Cardiac atrium fibroblast (primary cell): ENCODE measurements around the gene ZFP62. TPM values are rescaled to one million over a fixed set of nuclear protein-coding genes. Genes with fewer than 3 reads are reported as not detected.

ENCODE experiments used
- total RNA-seq: library from RNA; depleted of rRNA; stranded (reverse); fragments of >200 nt; gene quantifications from 2 replicates; pipeline ENCODE4 v1.2.3, GENCODE V29; 2015

ZFP62 gene
- total RNA-seq: 2.9 and 6.1 TPM in 2 replicates

GRCh38 chr5:180860887-180861822 lies at the start of gene ZFP62:
Gene ZFP62, minus strand, starts transcription at chr5:180861276. Its CDS starts 57 bp downstream, at chr5:180861219.

DNA sequence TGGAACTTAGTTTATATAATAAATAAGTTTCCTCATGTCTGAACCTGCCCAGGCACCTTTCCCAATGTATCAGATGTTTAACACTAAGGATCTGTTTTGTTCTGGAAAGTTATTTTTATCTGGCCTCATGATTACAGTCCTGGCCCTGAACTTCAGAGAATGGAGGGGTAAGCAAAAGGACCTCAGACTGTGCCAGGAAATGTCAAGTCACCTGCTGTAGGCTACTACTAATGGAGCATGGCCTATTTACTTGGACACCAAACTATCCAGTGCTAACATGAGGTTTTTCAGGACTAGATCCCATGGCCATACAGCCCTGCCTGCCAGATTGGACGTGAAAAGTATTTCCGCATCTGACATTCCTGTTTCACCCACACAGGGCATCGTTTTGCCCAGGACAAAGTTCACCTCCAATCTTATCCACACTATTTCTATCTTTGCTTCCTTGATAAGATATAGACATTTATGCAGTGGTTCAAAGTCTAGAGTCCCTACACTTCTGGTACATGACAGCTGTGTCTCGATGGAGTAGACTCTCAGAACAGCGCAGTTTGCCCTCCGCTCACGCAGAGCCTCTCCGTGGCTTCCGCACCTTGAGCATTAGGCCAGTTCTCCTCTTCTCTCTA lies 37.7 kb upstream of the ZFP62 start, which contains the start of gene BTNL8:
Gene BTNL8, plus strand, starts transcription at position 539 of the 626 bp plus-strand sequence. CDS start 152 bp downstream, outside the sequence.

DNA sequence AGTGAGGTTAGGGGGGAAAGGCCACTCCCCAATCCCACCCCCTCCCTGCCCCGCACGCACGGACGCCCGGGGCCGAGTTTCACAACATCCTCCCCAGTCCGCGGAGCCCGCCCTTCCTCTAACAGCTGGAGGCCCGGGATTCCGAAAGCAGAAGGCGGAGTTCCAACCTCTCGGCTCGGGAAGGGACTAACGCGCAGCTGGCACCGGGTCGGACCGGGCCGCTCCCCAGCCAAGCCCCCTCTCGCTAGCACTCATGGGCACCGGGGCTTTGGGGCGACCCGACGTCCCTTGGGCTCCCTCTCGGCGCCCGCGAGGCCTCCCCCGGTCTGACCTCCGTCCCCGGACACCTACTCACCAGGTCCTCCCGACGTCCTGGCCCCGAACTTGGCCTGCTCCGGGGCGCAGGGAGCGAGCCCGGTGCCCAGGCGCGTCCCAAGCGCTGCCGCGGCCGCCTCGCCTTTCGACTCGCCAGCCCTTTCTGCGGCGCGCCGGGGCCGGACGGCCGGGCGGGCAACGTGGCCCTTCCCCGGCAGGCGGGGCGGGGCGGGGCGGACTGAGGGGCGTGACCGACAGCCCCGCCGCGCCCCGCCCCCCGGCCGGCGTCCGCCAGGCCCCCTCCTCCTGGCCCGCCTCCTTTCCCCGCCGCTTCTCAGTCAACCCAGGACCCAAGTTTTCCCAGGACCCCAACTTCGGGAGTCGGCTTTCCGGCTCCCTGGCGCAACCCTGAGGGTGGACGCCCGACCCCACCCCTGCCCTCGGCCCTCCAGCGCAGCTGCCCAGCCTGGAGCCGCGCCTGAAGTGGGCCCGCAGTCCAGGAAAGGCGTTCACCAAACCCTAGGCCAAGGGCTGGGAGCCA lies 58.5 kb downstream of the ZFP62 start, which contains the start of gene MGAT1:
Gene MGAT1, minus strand, starts transcription at position 482 of the 856 bp plus-strand sequence. CDS start 9,835 bp downstream, outside the sequence.

Other genes with a start within 250 kb of the ZFP62 start
- under 0.01 and 1.8 TPM in 2 replicates for gene FLT4, start 211.7 kb downstream of the ZFP62 start, total RNA-seq
- not detected in 2 replicates for gene OR2Y1, start 121.2 kb downstream of the ZFP62 start, total RNA-seq
- 153 and 173 TPM in 2 replicates for gene MGAT1, start 58.5 kb downstream of the ZFP62 start, total RNA-seq
- not detected in 2 replicates for gene BTNL8, start 37.9 kb upstream of the ZFP62 start, total RNA-seq
- gene BTNL3, start 127.6 kb upstream of the ZFP62 start, total RNA-seq: not detected in 2 replicates
- not detected in 2 replicates for gene BTNL9, start 179.0 kb upstream of the ZFP62 start, total RNA-seq